ENCODE results near the gene KRT33B.

DNA sequence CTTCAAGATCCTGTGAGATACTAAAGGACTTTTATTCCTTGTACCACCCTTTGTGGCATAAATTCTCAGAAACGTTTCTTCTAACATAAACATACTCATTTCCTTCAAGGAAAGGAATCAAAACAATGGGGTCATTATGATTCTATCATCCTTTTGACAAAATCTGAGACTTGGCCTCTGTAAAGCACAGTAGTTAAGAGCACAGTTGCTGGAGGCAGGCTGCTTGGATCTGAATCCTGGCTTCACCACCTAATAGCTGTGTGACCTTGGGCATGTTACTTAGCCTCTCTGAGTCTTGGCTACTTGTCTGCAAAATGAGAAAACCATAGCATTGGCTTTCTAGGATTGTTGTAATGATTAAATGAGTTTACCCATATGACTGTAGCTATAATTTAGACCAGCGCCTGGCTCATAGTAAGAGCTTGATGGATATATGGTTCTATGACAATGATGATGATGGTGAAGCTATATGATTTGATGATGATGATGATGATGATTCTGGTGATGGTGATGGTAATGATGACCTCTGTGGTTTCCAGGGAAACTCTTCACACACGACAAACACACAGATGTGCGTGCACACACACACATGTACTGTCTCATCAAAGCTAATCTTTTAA lies 33.9 kb upstream of the KRT33B start:
- TF ChIP-seq, protein P1, sequence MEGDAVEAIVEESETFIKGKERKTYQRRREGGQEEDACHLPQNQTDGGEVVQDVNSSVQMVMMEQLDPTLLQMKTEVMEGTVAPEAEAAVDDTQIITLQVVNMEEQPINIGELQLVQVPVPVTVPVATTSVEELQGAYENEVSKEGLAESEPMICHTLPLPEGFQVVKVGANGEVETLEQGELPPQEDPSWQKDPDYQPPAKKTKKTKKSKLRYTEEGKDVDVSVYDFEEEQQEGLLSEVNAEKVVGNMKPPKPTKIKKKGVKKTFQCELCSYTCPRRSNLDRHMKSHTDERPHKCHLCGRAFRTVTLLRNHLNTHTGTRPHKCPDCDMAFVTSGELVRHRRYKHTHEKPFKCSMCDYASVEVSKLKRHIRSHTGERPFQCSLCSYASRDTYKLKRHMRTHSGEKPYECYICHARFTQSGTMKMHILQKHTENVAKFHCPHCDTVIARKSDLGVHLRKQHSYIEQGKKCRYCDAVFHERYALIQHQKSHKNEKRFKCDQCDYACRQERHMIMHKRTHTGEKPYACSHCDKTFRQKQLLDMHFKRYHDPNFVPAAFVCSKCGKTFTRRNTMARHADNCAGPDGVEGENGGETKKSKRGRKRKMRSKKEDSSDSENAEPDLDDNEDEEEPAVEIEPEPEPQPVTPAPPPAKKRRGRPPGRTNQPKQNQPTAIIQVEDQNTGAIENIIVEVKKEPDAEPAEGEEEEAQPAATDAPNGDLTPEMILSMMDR (IDR thresholded peaks at IDR 0.05): no peak
- TF ChIP-seq POLR2A (IDR thresholded peaks at IDR 0.05): no peak
